Measurements from ENCODE around the gene B4GALT5. TPM values are rescaled to one million over a fixed set of nuclear protein-coding genes. Genes with fewer than 3 reads are reported as not detected.

B4GALT5 gene
- total and polyA plus RNA-seq, 2 donors from 2014 or later, result 21.4 to 73.3 TPM

DNA sequence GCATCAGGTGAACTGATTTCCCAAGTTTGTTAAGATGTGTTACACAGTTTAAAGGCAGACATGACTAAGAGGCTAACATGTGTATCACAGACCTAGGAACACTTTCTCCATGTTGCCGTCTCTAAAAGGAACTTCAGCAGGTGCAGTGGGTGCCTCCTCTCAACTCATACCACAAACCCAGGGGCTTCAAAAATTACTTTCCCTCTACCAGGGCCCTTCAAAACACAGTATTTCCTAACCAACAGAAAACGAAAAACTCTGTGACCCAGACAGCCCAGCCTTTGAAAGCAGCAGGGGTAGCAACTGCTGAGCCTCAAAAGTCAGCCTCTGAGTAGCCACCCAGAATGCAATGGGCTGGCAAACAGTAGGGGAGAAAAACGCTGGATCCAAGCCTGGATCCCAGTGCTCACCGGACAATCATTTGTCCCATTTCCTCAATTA, 28.5 kb downstream of the B4GALT5 start:
- DNase-seq (no peak), FAIRE-seq (no peak)
- H3K27ac ChIP-seq (ENCODE audit: low read depth in 2 of 2, low read length in 2 of 2), result peak overlapping the region; percentile 32 to 65
- no peak overlapping the region for H3K9ac ChIP-seq (ENCODE audit: low read length in 3 of 3)
- no peak overlapping the region for H3K4me3 ChIP-seq (ENCODE audit: low read length in 3 of 3)
- no peaks in the 10 kb centered on the region for H3K36me3 ChIP-seq (ENCODE audit: control insufficient read depth in 2 of 3, insufficient read depth in 3 of 3, low read length in 3 of 3)
- TF ChIP-seq, protein P1, sequence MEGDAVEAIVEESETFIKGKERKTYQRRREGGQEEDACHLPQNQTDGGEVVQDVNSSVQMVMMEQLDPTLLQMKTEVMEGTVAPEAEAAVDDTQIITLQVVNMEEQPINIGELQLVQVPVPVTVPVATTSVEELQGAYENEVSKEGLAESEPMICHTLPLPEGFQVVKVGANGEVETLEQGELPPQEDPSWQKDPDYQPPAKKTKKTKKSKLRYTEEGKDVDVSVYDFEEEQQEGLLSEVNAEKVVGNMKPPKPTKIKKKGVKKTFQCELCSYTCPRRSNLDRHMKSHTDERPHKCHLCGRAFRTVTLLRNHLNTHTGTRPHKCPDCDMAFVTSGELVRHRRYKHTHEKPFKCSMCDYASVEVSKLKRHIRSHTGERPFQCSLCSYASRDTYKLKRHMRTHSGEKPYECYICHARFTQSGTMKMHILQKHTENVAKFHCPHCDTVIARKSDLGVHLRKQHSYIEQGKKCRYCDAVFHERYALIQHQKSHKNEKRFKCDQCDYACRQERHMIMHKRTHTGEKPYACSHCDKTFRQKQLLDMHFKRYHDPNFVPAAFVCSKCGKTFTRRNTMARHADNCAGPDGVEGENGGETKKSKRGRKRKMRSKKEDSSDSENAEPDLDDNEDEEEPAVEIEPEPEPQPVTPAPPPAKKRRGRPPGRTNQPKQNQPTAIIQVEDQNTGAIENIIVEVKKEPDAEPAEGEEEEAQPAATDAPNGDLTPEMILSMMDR (IDR thresholded peaks at IDR 0.05; ENCODE audit: borderline replicate concordance, extremely low read depth, insufficient read depth), result no peak
- no peaks in the 10 kb centered on the region for H3K27me3 ChIP-seq (ENCODE audit: control insufficient read depth, insufficient read depth, low read length)
- intact Hi-C loops (cut with DNase I), result no loop called here
- H3K9me3 ChIP-seq (ENCODE audit: control insufficient read depth in 2 of 3, insufficient read depth in 1 of 3, low read length in 3 of 3), result no peaks in the 10 kb centered on the region
- peaks cover 3 to 46% (median 33%) of the 10 kb centered on the region in 3 donors for H3K4me1 ChIP-seq (ENCODE audit: control insufficient read depth in 2 of 3, insufficient read depth in 2 of 3, low read depth in 1 of 3, low read length in 3 of 3)

DNA sequence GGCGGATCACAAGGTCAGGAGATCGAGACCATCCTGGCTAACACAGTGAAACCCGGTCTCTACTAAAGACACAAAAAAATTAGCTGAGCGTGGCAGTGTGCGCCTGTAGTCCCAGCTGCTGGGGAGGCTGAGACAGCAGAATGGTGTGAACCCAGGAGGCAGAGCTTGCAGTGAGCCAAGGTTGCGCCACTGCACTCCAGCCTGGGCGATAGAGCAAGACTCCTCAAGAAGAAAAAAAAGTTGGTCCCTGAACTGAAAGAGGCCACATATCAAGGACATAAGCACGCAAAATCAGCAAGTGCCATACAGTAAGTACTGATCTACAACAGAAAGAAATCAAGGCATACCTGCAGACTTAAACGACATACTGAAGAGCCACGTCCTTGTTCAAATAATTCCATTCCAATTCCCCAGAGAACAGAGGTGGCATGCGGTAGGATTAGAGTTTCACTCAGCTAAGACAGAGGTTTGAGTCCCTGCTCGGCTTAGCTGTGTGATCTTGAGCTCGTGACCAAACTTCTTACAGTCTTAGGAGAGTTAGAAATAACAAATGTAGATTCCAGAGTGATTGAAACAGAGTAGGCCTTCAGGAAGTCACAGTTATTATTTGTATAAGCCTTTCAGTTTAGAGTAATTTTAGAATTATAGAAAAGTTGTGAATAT, 29.2 kb downstream of the B4GALT5 start:
- no peaks in the 10 kb centered on the region for H3K9me3 ChIP-seq (ENCODE audit: control insufficient read depth in 2 of 3, insufficient read depth in 1 of 3, low read length in 3 of 3)
- peaks cover 3 to 54% (median 34%) of the 10 kb centered on the region in 3 donors for H3K4me1 ChIP-seq (ENCODE audit: control insufficient read depth in 2 of 3, insufficient read depth in 2 of 3, low read depth in 1 of 3, low read length in 3 of 3)
- TF ChIP-seq, protein P1 (IDR thresholded peaks at IDR 0.05; ENCODE audit: borderline replicate concordance, extremely low read depth, insufficient read depth), result no peak
- H3K27ac ChIP-seq (ENCODE audit: low read depth in 2 of 2, low read length in 2 of 2), result peak overlapping the region; percentile 14 to 65
- H3K27me3 ChIP-seq (ENCODE audit: control insufficient read depth, insufficient read depth, low read length), result no peaks in the 10 kb centered on the region
- no peak overlapping the region for H3K4me3 ChIP-seq (ENCODE audit: low read length in 3 of 3)
- DNase-seq (no peak), FAIRE-seq (no peak)
- no peaks in the 10 kb centered on the region for H3K36me3 ChIP-seq (ENCODE audit: control insufficient read depth in 2 of 3, insufficient read depth in 3 of 3, low read length in 3 of 3)
- intact Hi-C loops (cut with DNase I), result no loop called here
- H3K9ac ChIP-seq (ENCODE audit: low read length in 3 of 3), result no peak overlapping the region

DNA sequence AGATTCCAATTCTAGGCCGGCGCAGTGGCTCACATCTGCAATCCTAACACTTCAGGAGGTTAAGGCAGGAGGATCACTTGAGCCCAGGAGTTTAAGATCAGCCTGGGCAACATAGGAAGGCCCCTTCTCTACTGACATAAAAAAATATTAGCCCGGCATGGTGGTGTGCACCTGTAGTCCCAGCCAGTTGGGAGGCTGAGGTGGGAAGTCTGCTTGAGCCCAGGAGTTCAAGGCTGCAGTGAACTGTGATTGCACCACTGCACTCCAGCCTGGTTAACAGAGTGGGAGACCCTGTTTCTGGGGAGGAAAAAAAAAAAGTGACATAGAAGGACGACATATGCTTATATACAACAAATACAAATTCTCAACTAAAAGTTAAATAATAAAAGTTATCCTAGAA, 30.9 kb downstream of the B4GALT5 start:
- no peaks in the 10 kb centered on the region for H3K36me3 ChIP-seq (ENCODE audit: control insufficient read depth in 2 of 3, insufficient read depth in 3 of 3, low read length in 3 of 3)
- peak overlapping the region in 1 of 3 donors; percentile 12 for H3K4me3 ChIP-seq (ENCODE audit: low read length in 3 of 3)
- H3K9me3 ChIP-seq (ENCODE audit: control insufficient read depth in 2 of 3, insufficient read depth in 1 of 3, low read length in 3 of 3), result no peaks in the 10 kb centered on the region
- H3K27ac ChIP-seq (ENCODE audit: low read depth in 2 of 2, low read length in 2 of 2), result peak overlapping the region; percentile 18 to 51
- no peak for FAIRE-seq
- no peaks in the 10 kb centered on the region for H3K27me3 ChIP-seq (ENCODE audit: control insufficient read depth, insufficient read depth, low read length)
- TF ChIP-seq, protein P1 (IDR thresholded peaks at IDR 0.05; ENCODE audit: borderline replicate concordance, extremely low read depth, insufficient read depth), result no peak
- intact Hi-C loops (cut with DNase I), result no loop called here
- H3K9ac ChIP-seq (ENCODE audit: low read length in 3 of 3), result peak overlapping the region in 1 of 3 donors; percentile 20
- no peak for DNase-seq
- H3K4me1 ChIP-seq (ENCODE audit: control insufficient read depth in 2 of 3, insufficient read depth in 2 of 3, low read depth in 1 of 3, low read length in 3 of 3), result peaks cover 3 to 59% (median 41%) of the 10 kb centered on the region in 3 donors
